NCI-H446 (cell line): ENCODE data around the gene ZNF648.
A peak's percentile ranks its signal among the peaks of the same experiment; 100 is the strongest.
"Not testable (repeated sequence)": the region's sequence is repeated elsewhere in the genome, so short reads cannot be mapped to it uniquely, and the experiment has no call there.

Source experiments
- DNase-seq, 2 experiments: peaks; one replicate each; lab custom pipeline; 2025; lab: John Stamatoyannopoulos, UW

Gene ZNF648

GRCh38 chr1:182071924-182072323 lies 10.4 kb upstream of the ZNF648 start:
- DNase-seq, result no peak

DNA sequence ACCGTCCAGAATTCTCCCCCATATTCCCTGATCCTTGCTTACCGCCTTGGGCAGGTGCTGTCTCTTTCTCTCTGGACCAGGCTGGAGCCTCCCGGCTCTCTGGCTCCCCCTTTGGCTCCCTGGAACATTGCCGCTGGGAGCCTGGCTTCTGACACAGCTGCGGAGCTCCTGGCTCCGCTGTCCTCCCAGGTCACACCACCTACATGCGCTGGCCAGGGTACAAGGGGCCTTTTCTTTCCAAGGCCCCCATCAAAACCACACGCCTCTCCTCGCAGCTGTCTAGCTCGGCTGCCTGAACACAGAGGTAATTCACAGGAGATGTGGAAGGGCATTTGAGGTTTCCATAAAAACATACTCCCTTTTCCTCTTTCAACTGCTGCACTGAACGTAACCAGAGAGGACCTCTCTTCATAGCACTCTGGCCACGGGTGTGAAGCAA lies 7.5 kb upstream of the ZNF648 start:
- peak in 1 of 2 experiments; percentile 60 for DNase-seq

- DNase-seq, result no peak
Observed at GRCh38 chr1:182066934-182067333, 5.4 kb upstream of the ZNF648 start.

DNA sequence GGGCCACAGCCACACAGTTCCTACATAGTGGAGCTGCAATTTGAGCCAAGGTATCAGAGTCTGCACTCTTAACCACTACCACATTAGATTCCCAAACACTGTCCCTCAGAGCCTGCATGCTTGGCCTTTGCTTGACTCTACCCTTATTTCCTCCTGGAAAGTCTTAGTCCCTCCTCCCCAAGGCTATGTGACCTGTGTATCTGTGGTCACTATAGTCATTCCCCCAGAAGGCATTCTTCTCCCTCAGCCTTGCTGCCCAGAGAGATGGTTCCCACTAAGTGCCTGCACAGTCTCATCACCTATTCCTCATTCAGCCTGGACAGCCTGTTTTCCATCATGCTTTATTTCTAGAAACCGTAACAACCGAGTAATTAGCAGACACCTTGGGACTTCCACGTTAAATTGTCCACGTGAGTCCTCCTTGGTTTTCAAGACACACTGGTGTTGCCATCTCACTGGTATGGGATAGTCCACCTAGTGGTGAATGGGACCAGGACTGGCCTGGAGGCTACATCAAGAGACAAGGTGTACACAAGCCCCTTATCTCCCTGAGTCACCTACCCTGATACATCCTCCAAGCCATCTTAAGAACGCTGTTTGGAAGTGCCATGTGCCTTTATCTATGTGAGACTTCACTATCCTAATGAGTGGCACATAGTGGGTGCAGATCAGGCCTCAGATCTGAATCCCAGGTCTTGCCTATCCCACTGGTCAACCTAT lies 3.8 kb upstream of the ZNF648 start:
- DNase-seq, result no peak

DNA sequence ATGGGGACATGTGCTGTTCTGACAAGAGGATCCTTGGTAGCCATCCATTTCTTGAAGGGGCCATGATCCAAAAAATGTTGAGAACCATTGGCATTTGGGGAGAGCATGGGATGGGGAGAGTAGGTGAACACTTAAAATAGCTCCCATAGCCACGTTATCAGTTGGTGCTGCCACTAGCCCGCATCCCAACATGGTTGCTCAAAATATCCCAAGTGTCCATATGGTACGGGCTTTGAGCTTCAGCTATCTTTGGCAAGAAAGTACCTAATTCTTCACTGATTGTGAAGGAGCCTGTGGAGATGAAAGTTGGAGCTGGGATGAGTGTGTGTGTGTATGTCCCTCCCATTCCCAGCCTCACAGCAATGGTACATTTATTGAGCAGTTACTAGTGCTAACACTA lies 3.1 kb upstream of the ZNF648 start:
- DNase-seq, result no peak

- DNase-seq, result no peak
Observed at GRCh38 chr1:182062223-182062622, 711 bp upstream of the ZNF648 start.

- DNase-seq, result no peak
Observed at GRCh38 chr1:182060877-182061276, 635 bp downstream of the ZNF648 start.

GRCh38 chr1:182059936-182060335 lies 1.6 kb downstream of the ZNF648 start:
- DNase-seq, result no peak

- no peak for DNase-seq
Observed at GRCh38 chr1:182056601-182057366, 4.7 kb downstream of the ZNF648 start.

GRCh38 chr1:182054698-182055326 lies 6.7 kb downstream of the ZNF648 start:
- peak; percentile 55 to 58 for DNase-seq

- no peak for DNase-seq
Observed at GRCh38 chr1:182052355-182052754, 9.2 kb downstream of the ZNF648 start.

DNA sequence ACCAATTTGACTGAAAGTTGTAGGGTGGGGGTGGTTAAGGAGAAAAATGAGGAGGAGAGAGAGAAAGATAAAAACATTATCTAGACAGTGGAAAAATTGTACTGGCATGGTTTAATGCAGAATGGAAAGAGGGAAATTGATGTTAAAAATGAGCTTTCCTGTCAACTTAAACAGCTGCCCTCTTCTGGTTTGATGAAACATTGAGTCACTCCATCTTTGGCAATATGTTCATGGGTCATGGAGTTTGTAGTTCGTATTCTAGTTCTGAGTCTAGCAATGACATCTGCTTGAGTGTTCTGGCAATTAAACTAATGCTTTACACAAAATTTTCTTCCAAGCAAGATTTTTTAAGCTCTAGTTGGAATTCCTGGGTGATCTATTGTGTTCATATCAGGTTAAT lies 9.6 kb downstream of the ZNF648 start:
- no peak for DNase-seq

DNA sequence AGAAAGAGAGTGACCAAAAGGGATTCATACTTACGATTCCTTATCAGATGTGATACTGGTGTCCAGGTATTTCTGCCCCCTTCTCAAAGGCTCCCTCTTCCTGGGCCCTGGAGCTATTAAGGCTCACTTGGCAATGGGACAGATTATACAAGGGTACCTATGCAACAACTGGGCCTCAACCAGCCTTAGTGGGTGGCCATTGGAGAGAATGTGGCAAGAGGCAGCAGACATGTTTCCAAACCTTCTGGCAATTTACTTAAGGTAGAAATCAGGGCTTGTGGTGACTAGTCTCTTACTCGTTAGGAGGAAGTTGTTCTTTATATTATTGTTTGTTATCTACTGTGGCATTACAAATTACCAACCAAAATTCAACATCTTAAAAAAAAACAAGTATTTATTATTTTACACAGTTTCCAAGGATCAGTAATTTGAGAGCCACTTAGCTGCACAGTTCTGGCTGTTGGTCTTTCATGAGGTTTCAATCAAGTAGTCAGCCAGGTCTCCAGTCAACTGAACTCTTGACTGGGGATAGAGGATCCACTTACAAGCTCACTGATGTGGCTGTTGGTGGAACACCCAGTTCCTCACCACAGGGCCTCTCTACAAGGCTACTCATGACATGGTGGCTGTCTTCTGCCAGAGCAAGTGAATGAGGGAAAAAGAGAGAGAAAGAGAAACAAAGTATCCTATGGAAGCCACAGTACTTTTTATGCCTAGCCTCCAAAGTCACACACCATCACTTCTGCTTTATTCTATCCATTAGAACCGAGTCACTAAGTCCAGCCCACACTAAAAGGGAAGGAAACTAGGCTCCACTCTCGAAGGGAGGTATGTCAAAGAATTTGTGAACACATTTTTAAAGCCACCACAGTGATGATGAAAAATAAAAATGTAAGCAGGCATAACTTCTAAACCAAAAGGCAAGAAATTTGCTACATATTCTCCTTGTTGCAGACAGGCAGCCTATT lies 10.7 kb downstream of the ZNF648 start:
- DNase-seq, result no peak

GRCh38 chr1:182048562-182048961 lies 12.9 kb downstream of the ZNF648 start:
- no peak for DNase-seq

DNA sequence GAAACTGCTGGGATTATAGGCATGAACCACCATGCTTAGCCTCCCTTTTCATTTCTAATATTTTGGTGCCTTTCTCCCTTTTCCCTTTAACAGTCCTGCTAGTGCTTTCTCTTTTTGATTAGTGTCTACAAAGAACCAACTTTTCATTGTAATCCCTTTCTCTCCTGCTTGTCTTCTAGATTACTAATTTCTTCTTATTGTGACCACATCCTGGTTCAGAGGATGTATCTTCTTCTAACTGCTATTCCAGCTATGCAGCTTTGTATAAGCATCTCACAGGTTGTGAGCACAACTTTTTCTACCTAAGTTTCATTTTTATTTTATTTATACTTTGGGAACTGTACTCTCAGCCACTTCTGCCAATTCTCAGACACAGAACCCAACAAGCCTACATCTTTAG lies 14.7 kb downstream of the ZNF648 start:
- DNase-seq, result no peak

GRCh38 chr1:182045481-182045880 lies 16.0 kb downstream of the ZNF648 start:
- DNase-seq, result not testable (repeated sequence)

DNA sequence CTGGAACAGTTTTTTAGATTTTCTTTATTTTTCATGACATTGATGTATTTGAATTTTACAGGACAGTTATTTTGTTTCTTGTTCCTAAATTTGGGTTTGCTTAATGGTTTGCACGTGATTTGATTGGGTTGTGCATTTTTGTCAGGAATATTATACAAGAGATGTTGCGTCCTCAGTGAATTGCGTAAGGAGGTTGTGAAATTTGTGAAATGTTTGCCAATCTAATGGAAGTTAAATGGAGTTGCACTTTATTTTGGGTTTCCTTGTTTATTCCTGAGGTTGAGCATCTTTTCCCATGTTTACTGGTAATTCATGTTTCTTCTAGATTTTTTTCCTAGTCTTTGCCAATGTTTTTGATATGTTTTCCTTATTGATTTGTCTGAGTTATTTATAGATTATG lies 19.9 kb downstream of the ZNF648 start:
- no peak for DNase-seq

DNA sequence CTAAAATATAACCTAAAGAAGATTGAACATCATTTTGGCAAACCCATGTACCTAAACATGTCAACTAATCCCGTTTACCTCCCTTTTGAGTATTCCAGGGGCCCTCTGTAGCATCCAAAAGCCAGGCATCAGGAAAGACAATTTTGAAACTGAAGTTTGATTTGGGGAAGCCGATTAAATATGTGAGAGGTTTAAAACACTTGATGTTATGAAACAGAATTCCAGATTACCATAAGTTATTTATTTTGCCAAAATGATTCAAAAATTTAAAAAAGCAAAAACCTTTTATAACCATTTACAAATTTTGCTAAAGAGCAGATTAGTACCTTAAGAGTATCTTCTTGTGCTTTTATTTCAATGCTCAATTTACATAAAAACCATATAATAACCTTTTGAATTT lies 23.3 kb downstream of the ZNF648 start:
- DNase-seq, result no peak

DNA sequence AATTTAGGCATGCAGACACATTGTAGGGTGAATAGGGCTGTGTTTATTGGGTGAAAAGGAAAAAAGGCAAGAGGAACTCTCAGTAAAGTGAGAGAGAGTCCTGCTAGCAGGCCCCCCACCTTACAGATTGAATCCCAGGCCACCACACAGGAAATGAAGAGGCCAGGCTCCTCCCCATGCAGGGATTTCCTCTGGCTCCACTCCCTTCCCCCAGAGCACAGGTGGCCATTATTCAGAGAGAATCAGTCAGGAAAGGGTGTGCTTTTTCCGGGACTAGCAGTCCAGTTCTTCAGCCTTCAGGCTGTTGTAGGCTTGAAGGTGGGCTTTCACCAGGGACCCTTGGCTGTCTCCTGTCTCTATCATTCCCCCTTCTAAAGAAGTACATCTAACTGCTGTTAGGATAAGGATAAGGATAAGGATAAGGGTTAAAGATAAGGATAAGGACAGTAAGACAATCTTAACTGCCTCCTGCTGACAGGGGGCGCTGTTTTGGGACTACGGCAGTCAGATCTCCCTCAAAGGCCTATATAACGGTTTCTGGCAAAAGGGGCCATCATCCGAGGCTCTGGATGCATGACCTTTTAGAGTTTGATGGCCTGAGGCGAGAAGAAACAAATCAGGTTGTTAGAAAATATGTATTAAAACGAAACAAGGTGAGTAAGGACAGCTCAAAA lies 26.3 kb downstream of the ZNF648 start:
- no peak for DNase-seq

DNA sequence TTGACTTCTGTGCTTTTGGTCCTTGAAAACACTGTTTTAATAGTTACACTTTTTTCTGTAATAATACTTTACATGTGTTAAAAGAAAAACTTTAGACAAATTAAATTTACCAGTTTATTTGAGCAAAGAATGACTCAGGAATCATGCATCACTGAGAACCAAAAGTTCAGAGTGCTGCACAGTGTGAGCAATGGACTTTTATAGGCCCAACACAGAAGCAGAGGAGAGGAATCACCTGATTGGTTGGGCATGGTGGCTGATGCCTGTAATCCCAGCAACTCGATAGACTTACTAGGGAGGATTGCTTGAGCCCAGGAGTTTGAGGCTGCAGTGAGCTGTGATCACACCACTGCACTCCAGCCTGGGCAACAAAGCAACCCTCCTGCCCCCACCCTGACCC lies 29.3 kb downstream of the ZNF648 start:
- no peak for DNase-seq
